ENCODE data around the gene NDUFB7. TPM values are rescaled to one million over a fixed set of nuclear protein-coding genes. Genes with fewer than 3 reads are reported as not detected.
"Not testable (repeated sequence)": the region's sequence is repeated elsewhere in the genome, so short reads cannot be mapped to it uniquely, and the experiment has no call there.

The NDUFB7 gene
- total RNA-seq, 1 donor from 2014 or later, result 375 TPM

- DNase-seq (ENCODE audit: extremely low spot score in 2 of 2), result no peak
- H3K27ac ChIP-seq, result peak overlapping the region; percentile 34
- intact Hi-C loops (cut with DNase I), result no loop called here
- H3K27me3 ChIP-seq, result no peaks in the 10 kb centered on the region
- TF ChIP-seq POLR2AphosphoS5 (IDR thresholded peaks at IDR 0.05; ENCODE audit: insufficient read depth in 1 of 2, low read depth in 1 of 2), result no peak
- TF ChIP-seq, protein P1, sequence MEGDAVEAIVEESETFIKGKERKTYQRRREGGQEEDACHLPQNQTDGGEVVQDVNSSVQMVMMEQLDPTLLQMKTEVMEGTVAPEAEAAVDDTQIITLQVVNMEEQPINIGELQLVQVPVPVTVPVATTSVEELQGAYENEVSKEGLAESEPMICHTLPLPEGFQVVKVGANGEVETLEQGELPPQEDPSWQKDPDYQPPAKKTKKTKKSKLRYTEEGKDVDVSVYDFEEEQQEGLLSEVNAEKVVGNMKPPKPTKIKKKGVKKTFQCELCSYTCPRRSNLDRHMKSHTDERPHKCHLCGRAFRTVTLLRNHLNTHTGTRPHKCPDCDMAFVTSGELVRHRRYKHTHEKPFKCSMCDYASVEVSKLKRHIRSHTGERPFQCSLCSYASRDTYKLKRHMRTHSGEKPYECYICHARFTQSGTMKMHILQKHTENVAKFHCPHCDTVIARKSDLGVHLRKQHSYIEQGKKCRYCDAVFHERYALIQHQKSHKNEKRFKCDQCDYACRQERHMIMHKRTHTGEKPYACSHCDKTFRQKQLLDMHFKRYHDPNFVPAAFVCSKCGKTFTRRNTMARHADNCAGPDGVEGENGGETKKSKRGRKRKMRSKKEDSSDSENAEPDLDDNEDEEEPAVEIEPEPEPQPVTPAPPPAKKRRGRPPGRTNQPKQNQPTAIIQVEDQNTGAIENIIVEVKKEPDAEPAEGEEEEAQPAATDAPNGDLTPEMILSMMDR (IDR thresholded peaks at IDR 0.05), result no peak
- TF ChIP-seq POLR2A (IDR thresholded peaks at IDR 0.05), result no peak
- no peaks in the 10 kb centered on the region for H3K36me3 ChIP-seq
- no peak overlapping the region for H3K4me3 ChIP-seq
- H3K9me3 ChIP-seq, result no peaks in the 10 kb centered on the region
- peaks cover 71% of the 10 kb centered on the region for H3K4me1 ChIP-seq
Measured at GRCh38 chr19:14553939-14554243, 18.0 kb downstream of the NDUFB7 start.

GRCh38 chr19:14553042-14553938 lies 18.6 kb downstream of the NDUFB7 start:
- TF ChIP-seq, protein P1 (IDR thresholded peaks at IDR 0.05), result no peak
- no peak for TF ChIP-seq POLR2AphosphoS5 (IDR thresholded peaks at IDR 0.05; ENCODE audit: insufficient read depth in 1 of 2, low read depth in 1 of 2)
- no peak for TF ChIP-seq POLR2A (IDR thresholded peaks at IDR 0.05)
- H3K36me3 ChIP-seq, result no peaks in the 10 kb centered on the region
- H3K27ac ChIP-seq, result peak overlapping the region; percentile 34
- DNase-seq (ENCODE audit: extremely low spot score in 2 of 2), result no peak
- peaks cover 66% of the 10 kb centered on the region for H3K4me1 ChIP-seq
- intact Hi-C loops (cut with DNase I), result no loop called here
- no peak overlapping the region for H3K4me3 ChIP-seq
- H3K27me3 ChIP-seq, result no peaks in the 10 kb centered on the region
- no peaks in the 10 kb centered on the region for H3K9me3 ChIP-seq

GRCh38 chr19:14552006-14552360 lies 19.9 kb downstream of the NDUFB7 start:
- H3K4me1 ChIP-seq, result peaks cover 60% of the 10 kb centered on the region
- H3K27me3 ChIP-seq; intact Hi-C loops (cut with DNase I); H3K4me3 ChIP-seq; DNase-seq (ENCODE audit: extremely low spot score in 2 of 2); H3K36me3 ChIP-seq; H3K9me3 ChIP-seq: not testable (repeated sequence)
- H3K27ac ChIP-seq, result peak overlapping the region; percentile 68

DNA sequence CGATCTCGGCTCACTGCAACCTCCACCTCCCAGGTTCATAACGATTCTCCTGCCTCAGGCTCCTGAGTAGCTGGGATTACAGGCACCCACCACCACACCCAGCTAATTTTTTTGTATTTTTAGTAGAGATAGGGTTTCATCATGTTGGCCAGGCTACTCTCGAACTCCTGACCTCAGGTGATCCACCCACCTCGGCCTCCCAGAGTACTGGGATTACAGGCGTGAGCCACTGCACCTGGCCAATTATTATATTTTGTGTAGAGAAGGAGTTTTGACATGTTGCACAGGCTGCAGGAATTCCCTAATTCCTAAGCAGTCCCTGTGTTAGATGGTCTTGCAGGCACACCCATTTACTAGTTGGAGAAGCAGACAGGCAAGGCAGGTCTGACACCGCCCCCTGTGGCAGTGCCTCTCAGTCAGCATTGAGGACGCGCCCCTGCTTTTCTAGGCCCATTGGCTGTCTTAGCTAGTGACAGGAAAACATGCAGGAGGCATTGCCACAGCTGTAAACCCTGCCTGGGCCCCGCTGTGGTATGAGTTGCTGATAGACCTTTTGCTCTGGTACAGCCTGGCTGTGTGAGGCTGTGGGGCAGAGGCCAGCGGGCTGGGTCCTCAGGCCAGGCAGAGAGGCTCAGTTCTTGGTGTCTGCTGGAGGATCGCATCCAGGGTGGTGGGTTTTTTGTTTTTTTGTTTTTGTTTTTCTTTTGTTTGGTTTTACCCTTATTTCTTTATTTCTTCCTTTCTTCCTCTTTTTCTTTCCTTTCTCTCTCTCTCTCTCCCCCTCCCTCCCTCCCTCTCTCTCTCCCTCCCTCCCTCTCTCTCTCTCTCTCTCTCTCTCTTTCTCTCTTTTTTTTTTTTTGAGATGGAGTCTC lies 20.5 kb downstream of the NDUFB7 start:
- Histone ChIP-seq H3K4me1 (peaks cover 54% of the 10 kb centered on the region), H3K27ac (peak overlapping the region; percentile 68)
- H3K9me3 ChIP-seq; H3K27me3 ChIP-seq; DNase-seq (ENCODE audit: extremely low spot score in 2 of 2); intact Hi-C loops (cut with DNase I); H3K36me3 ChIP-seq; H3K4me3 ChIP-seq: not testable (repeated sequence)
- peak in 1 of 2 donors; percentile 52 for TF ChIP-seq POLR2AphosphoS5 (IDR thresholded peaks at IDR 0.05; ENCODE audit: insufficient read depth in 1 of 2, low read depth in 1 of 2)

GRCh38 chr19:14550201-14550754 lies 21.6 kb downstream of the NDUFB7 start:
- Histone ChIP-seq H3K27ac (no peak overlapping the region), H3K36me3 (no peaks in the 10 kb centered on the region), H3K27me3 (no peaks in the 10 kb centered on the region), H3K4me1 (peaks cover 59% of the 10 kb centered on the region), H3K4me3 (no peak overlapping the region), H3K9me3 (no peaks in the 10 kb centered on the region)
- TF ChIP-seq, protein P1 (IDR thresholded peaks at IDR 0.05), result no peak
- TF ChIP-seq POLR2A (IDR thresholded peaks at IDR 0.05) (no peak), POLR2AphosphoS5 (IDR thresholded peaks at IDR 0.05; ENCODE audit: insufficient read depth in 1 of 2, low read depth in 1 of 2) (no peak)
- no peak for DNase-seq (ENCODE audit: extremely low spot score in 2 of 2)
- intact Hi-C loops (cut with DNase I), result no loop called here
